ENCODE measurements around the gene FIP1L1.

DNA sequence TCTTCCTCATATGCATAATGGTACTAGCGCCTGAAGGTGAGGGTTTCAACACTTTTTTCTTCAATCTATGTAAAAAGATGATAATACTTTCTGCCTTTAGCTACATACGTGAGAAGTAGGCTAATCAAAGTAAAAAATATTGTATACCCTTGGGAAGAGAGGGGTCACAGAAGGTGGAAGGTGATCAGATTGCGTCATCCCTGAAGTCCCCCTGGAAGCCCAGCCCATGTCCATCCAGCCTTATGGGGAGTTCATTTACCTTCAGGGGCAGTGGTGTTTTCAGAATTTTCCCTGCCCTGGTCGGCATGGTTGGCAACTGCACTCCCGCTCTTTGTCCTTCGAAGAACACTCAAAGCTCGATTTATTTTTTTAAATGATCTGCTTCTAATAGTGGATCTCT, 129.6 kb downstream of the FIP1L1 start:
- TF ChIP-seq, protein P1, sequence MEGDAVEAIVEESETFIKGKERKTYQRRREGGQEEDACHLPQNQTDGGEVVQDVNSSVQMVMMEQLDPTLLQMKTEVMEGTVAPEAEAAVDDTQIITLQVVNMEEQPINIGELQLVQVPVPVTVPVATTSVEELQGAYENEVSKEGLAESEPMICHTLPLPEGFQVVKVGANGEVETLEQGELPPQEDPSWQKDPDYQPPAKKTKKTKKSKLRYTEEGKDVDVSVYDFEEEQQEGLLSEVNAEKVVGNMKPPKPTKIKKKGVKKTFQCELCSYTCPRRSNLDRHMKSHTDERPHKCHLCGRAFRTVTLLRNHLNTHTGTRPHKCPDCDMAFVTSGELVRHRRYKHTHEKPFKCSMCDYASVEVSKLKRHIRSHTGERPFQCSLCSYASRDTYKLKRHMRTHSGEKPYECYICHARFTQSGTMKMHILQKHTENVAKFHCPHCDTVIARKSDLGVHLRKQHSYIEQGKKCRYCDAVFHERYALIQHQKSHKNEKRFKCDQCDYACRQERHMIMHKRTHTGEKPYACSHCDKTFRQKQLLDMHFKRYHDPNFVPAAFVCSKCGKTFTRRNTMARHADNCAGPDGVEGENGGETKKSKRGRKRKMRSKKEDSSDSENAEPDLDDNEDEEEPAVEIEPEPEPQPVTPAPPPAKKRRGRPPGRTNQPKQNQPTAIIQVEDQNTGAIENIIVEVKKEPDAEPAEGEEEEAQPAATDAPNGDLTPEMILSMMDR (conservative IDR thresholded peaks at IDR 0.05) = no peak
- TF ChIP-seq EZH2 (IDR thresholded peaks at IDR 0.05; ENCODE audit: low read depth) = no peak
